MV-4-11 (cell line): ENCODE results near the gene GPR61.

ENCODE experiments used
- DNase-seq: peaks from one replicate; lab custom pipeline; 2025; lab: John Stamatoyannopoulos, UW

GPR61 gene, protein sequence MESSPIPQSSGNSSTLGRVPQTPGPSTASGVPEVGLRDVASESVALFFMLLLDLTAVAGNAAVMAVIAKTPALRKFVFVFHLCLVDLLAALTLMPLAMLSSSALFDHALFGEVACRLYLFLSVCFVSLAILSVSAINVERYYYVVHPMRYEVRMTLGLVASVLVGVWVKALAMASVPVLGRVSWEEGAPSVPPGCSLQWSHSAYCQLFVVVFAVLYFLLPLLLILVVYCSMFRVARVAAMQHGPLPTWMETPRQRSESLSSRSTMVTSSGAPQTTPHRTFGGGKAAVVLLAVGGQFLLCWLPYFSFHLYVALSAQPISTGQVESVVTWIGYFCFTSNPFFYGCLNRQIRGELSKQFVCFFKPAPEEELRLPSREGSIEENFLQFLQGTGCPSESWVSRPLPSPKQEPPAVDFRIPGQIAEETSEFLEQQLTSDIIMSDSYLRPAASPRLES

DNA sequence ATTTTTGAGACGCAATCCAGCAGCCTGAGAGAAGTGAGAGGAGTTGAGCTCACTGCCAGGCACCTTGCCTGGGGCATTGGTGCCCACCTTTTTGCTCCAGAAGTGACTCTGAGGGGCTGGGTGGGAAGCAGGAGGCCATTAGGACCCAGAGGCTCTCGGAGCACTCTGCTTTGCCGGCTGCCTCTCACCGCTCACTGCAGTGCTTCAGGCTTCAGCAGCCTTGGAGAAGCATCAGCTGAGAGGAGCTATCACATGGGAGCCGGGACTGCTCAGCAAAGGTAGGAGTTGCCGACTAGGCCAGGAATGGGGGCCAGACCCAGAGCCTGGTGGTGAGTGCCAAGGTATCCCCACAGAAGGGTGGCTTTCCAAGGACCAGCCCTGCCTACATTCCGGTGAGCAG, at the start of gene GPR61:
TSS of gene GPR61 (plus strand) at position 197 of the 400 bp plus-strand sequence. CDS start 3,151 bp downstream, outside the sequence.
- DNase-seq, result no peak

DNA sequence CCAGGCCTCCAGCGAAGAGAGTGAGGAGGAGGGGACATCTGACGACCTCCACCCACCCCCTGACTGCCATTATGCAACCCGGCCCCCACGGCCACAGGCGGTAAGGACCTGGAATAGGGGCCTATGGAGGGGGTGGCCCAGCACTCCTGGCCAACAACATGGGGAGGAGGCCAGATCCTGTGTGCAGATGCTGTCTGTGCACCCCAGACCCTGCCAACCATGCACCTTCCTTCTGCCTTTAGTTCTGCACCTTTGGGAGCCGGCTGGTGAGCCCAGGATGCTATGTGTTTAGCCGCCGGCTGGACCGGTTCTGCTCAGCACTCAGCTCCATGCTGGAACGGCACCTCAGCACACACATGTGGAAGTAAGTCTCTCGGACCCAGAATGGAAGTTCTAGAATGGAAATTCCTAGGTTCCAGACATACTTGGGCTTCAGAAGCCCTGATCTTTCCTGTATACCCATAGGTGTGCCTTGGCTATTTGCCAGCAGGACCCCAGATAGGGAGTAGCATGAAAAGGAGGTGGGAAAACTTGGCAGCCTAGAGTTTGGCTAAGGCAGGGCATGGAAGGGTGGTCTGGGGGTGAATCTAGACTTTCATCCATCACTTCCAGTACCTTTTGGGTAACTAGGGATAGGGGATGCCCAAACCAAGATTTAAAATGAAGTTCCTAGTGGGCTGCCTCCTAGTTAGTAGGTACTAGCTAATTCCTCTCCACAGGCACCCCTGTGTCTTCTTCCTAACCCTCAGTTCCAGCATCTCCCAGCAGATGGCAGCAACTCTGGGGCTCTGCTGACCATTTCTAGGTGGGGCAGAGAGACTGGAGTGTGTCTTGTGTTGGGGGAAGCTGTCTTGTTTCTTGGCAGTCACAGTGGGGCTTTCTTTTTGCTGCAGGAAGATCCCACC, 49.4 kb upstream of the GPR61 start:
- peak; percentile 50 for DNase-seq

DNA sequence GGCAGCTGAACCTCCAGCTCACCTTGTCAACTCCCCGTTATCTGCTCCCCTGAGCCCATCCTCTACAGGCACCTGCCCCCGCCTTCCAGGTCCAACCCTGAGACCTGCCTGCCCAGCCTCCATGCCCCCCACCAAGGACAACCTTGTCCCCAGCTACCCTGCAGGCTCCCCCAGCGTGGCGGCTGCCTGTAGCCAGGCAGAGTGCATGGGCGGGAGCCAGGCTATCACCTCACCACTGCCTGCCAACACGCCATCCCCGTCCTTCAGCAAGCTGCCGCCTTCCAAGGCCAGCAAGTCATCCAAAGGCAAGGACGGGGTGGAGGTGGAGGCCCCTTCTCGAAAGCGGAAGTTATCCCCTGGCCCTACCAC, 48.8 kb upstream of the GPR61 start:
- DNase-seq, result no peak

DNA sequence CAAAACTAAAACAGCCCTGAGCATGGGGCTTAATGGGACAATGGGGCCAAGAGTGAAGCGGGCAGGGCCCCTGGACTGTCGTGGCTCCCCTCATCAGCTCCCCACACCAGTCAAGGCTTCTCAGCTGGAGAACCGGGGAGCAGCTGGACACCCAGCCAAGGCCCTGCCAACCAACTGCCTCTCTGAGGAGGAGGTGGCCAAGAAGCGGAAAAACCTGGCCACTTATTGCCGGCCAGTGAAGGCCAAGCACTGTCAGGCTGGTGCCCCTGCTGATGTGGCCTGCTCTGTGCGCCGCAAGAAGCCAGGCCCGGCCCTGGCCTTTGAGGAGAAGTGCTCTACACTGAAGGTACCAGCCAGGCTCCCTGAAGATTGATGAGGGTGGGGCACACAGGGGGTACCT, 48.3 kb upstream of the GPR61 start:
- no peak for DNase-seq

DNA sequence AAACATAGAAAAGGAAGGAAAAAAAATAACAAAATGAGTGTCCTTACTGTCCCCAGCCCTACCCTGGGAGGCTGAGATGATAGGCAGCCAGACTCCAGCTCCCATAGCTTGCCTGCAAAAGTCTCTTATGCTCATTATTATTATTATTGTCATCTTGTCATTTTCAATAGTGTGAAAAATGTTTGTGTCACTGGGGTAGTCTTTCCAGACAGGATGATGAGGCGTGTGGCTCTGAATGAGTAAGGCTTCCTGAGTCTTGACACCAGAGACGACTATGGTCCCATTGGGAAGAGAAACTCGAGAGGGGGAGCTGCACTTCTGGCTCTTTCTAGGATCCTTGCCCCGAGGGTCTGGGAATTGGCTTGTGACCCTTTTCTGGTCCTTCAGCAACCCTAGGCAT, 46.9 kb upstream of the GPR61 start:
- no peak for DNase-seq

DNA sequence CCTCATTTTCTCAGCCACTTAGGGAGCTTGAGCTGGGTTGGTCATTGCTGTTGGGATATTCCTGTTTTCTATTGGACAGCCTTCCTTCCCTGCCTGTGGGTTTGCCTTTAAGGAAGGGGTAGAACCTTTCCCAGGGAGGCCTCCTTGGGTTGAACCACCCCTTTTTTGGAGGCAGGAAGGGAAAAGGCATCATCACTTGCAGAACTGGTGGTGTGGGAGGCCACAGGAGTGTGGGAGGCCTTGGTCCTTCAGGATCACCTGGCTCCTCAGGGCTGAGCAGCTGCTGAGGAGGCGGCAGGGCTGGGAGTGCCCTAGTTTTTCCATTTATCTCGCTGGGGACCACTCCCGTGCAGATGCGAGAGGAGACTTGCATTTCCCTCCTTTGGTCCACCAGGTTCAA, 46.4 kb upstream of the GPR61 start:
- no peak for DNase-seq

DNA sequence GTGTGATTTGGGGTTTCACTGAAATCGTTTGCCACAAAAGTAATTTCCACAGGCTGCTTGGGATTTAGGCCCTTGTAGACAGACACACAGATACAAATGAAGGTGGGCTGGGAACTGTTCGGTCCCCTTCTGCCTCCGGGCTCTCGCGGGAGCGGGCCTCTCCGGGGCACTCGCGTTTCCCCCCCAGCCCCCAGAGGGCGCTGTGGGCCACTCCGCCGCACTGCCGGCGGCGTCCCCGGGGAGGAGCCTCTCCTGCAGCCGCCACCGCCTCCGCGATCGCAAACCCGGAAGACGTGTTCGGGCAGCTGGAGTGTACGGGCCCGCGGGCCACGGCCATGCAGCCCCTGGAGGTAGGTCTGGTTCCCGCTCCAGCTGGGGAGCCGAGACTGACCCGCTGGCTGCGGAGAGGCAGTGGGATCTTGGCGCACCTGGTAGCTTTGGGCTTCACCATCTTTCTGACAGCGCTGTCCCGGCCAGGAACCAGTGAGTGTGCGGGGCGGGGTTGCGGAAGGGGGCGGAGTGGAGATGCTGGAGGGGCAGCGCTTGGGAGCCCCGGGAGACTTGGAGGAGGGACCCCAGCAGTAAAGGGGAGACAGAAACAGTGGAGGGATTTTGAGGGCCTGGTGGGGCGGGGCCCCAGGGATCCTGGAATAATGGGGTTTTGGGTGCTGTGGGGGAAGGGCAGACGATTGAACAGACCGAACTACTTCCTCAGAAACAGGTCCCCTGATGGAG, 45.7 kb upstream of the GPR61 start, which contains the start of gene CYB561D1:
TSS of gene CYB561D1 (plus strand) at position 290 of the 735 bp plus-strand sequence. CDS start at position 336, 46 bp downstream.
- DNase-seq, result peak; percentile 69

DNA sequence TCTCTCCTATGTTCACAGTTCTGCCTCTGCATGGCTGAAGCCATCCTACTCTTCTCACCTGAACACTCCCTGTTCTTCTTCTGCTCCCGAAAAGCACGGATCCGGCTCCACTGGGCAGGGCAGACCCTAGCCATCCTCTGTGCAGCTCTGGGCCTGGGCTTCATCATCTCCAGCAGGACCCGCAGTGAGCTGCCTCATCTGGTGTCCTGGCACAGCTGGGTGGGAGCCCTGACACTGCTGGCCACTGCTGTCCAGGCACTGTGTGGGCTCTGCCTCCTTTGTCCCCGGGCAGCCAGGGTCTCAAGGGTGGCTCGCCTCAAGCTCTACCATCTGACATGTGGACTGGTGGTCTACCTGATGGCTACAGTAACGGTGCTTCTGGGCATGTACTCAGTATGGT, 43.9 kb upstream of the GPR61 start:
- DNase-seq, result no peak

DNA sequence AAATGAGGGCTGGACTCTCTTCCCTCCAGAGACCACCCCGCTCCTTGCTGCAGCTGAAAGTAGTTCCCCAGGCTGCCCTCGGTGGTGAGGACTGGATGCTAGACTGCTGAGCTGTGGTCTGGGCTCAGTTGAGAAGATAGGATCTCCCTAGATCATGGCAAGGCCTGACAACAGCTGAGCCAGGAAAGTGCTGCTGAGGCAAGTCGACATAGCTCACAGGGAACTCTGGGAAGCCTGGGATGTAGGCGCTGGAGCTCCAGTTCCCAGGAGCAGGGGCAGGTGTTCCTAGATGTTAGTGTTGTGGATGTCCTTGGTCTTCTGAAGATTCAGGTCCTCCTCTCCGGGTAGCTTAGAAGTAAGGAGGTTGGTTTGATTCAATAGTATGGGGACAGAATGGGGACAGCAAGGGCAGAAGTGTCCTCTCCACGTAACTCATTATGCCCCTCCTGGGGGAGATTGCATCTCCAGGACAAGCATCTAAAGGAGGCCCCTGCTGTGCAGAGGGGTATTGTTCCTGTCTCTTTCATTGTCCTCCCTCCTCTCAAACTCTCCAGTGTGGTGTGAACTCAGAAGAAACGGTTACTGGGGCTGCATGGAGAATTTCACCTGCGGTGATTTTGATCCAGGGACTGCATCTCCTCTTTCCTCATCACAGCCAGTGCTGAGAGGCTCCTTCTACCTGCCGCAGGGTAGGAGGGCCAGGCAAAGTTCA, 42.1 kb upstream of the GPR61 start:
- no peak for DNase-seq

DNA sequence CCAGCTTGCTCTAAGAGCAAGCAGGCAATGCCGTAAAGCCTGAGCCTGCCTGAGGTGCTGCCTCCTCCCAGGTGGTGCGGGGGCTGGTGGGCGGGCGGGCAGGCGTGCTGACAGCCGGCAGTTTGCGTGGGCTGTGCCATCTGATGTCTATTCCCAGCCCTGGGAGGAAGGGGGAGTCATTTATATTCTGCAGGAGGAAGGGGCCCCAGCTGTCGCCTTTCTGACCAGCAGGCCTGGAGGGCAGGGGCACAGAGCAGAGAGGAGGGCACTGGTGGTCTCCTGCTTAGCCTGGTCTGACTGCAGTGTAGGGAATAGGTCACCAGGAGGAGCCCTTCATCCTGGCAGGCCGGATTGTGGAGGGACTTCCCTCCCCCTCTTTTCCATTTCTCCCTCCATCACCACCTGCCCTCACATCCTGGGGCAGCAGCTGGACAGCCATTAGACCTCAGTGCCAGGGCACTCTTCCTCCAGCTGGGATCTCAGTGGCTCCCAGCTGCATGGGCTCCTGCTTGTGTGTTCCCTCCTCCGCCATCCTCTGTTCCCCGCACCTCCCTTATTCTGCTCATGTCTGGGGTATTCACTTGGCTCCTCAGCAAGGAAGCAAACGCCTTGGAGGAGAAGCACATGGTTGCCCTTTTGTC, 41.4 kb upstream of the GPR61 start:
- no peak for DNase-seq

DNA sequence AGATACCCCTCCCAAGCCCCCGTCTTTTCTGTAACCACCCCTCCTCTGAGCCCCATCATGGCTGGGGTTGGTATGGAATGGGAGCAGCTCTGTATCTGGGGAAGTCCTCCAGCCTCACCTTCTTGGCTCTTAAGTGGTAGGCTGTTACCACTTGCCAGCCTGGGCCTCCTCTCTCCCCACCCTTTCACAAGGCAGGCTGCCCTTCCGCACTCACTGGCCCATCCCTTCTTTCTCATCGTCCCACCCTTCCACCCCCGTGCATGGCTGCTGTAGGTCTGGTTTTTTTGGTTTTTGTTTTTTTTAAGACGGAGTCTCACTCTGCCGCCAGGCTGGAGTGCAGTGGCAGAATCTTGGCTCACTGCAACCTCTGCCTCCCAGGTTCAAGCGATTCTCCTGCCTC, 40.6 kb upstream of the GPR61 start:
- DNase-seq, result no peak

DNA sequence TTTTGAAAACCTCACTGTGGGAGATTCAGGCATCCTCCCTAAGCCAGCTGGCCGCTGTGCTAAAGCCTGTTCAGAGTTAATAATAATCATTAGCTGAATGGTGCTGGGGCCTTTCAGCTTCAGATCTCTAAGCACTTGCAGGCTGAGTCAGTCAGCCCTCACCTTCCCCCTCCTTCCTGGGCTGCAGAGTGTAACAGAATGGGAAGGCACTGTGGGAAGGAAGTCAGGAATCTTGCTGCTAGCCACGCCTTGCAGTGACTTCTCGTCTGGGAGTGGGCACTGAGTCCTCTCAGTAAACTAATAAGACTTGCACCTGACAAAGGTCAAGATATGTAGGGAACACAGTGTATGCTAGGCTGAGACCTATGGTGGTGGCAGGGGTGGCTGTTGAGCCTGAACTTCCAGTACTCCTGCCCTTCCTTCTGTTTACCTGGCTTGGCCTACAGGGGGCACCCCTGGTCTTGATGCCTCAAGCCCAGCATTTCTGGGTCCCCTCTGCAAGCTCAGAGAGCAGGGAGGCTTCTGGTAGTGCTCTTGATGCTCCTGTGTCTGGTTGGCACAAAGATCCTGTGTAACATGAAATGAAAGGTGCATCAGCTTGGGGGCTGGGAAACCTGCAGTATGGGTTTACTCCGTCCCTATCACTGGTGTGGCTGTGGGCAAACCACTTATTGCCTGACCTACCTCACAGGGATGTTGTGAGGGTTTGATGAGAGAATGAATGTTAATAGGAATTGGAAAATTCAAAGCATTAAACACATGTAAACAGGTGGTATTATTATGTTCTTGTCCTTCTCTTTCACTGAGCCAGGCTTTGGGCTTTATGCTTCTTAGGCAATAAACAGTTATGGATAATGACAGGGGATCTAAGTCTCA, 39.8 kb upstream of the GPR61 start:
- peak; percentile 43 for DNase-seq

DNA sequence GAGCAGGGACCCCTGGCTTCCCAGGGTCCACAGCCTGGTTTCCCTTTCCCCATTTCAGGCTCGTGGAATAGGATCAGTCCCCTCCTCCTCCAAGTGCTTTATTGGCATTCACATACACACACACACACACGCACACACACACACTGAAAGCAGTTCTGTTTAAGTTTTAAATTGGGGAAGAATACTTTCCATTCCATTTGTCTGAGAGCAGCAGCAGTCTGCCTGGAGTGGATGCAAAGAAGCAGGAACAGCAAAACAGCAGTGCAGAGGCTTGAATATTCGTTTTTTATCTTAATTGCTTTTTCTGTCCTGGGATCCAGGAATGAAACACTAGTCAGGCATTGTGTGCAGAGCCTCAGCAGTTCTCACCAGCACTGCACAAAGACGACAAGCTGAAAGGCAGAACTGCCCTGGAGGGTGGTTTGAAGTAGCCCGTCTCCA, 38.7 kb upstream of the GPR61 start:
- peak; percentile 30 for DNase-seq

DNA sequence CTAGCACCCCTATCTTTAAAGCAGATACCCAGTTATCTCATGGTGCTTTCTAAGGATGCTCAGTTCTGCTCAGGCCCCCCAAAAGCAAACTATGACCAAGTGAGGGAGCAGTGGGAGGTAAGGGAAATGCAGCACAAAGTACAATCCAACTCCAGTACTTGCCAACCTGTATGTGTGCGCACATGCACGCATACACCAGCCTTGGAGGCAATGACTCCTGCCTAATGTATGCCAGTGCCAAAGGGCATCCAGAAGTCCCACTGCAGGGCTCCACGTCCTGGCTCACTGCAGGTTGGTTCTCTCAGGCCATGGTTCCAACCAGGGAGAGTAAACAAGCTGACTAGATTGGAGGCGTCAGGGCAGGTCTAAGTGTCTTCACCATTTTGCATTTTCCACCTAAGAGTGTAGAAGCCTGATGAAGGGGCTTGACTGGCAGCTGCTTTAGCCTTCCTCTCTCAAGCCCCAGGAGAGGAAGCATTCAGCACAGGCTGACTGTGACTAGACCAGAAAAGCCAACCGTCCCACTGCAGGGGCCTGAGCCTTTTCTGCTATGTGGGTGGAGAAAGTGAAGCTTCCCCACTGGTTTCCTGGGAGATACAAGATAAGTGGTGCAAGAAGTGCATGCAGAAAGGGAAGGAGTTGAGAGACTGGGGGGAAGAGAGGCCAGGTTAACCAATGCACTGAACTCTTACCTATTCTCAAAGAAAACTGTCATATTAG, 37.9 kb upstream of the GPR61 start:
- peak; percentile 51 for DNase-seq

DNA sequence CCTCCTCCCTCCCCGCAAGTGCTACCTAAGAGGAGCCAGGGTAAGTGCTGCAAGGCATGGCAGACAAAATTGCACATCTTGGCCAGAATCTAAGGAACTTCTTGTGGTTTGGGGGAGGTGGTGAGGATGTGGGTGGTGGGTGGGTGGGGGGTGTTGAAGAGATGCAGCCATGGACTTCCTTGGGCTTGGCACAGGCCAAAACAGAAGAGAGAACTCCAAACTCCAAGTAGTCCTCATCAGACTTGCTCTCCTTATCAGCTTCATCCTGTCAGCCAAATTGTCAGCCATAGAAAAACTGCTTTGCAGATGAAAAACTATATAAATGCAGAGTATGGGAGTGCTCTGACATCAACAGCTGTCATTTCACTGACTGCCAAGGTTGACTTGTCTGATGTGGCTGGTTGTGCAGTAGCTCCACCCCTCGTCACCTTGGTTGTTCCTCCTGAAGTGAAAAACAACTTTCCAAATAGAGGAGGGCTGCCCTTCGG, 37.3 kb upstream of the GPR61 start:
- no peak for DNase-seq

DNA sequence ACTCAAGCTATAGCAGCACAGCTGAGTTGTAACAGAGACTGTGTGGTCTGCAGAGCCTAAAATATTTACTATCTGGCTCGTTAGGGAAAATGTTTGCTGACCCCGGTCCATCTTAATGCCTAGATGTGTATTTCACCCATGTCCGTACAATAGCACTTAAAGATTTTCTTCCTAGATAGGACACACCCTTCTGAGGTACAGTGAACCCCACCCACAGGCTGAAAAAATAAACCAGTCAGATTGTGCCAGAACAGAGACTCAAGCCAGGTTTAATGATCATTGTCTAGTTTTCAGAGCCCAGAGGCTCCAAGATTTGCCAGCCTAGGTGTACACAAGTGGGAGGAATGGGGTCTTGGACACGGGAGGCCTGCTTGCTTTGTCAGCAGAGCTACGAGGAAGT, 35.7 kb upstream of the GPR61 start:
- no peak for DNase-seq

DNA sequence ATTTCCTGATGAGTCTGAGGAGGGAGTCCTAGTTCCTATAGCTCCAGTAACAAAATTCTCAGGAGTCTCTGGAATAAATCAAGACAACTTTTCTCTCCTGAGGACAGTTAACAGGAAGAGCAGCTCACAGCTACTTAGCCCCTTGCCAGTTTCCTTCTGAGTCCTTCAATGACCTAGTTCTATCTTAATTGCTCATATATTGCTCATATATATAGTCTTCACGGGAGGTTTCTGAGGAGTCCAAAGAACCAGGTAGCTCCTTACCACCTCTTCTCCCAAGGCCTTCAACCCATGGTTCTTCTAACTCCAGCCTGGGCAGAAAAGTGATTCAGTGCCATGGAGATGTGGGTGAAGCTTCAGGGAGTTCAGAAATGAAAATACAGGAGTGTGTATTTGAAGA, 34.7 kb upstream of the GPR61 start:
- no peak for DNase-seq

DNA sequence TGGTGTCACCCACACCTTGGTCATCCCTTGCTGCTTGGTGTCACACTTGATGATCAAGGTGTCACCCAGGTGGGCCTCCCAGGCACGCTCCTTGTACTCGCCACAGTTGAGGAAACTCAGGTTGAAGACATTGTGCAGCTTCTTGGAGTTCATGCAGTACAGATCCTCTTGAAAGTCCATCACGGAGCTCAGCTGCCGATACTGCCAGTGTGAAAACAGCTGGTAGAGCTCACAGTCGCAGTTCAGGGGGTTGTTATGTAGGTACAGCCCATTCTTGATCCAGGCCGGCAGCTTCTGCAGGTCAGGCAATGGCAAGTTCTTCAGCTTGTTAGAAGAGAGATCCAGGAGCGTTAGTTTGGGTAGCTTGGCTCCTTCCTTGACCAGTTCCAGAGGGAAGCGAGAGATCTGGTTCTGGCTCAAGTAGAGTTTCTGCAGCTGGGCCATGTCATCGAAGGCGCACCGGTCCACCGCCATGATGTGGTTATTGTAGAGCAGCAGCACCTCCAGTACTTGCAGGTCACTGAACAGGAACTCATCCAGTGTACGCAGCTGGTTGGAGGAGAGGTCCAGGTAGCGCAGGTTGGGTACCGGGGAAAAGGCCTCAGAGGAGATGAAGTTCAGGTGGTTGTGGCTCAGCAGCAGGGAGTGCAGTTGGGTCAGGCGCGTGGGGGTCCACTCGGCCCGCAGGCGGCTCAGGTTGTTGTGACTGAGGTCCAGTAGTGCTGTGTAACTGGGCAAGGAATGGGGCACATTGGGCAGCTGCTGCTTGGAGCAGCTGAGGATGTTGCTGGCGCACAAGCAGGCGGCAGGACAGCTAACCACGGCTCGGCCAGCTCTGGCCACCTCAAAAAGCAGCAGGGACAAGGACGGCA, 31.4 kb upstream of the GPR61 start:
- no peak for DNase-seq
